ENCODE data around the gene SIAH3.
"Not testable (repeated sequence)": the region's sequence is repeated elsewhere in the genome, so short reads cannot be mapped to it uniquely, and the experiment has no call there.

Gene SIAH3

GRCh38 chr13:45779901-45780300 is 71.7 kb downstream of the SIAH3 start:
- no peak for DNase-seq

GRCh38 chr13:45778882-45779281 is 72.7 kb downstream of the SIAH3 start:
- DNase-seq: no peak

GRCh38 chr13:45776748-45777147 is 74.8 kb downstream of the SIAH3 start:
- DNase-seq: no peak

- DNase-seq: no peak
Measured at GRCh38 chr13:45775401-45775963, 76.1 kb downstream of the SIAH3 start.

GRCh38 chr13:45773944-45774343 is 77.6 kb downstream of the SIAH3 start:
- no peak for DNase-seq

- DNase-seq: no peak
Measured at GRCh38 chr13:45773236-45773635, 78.3 kb downstream of the SIAH3 start.

GRCh38 chr13:45770886-45771285 is 80.7 kb downstream of the SIAH3 start:
- DNase-seq: no peak

- no peak for DNase-seq
Measured at GRCh38 chr13:45768656-45769479, 82.7 kb downstream of the SIAH3 start.

GRCh38 chr13:45765464-45765863 is 86.1 kb downstream of the SIAH3 start:
- DNase-seq: no peak

GRCh38 chr13:45763419-45763818 is 88.1 kb downstream of the SIAH3 start:
- no peak for DNase-seq

- not testable (repeated sequence) for DNase-seq
Measured at GRCh38 chr13:45757589-45757988, 94.0 kb downstream of the SIAH3 start.

- DNase-seq: not testable (repeated sequence)
Measured at GRCh38 chr13:45756498-45756897, 95.1 kb downstream of the SIAH3 start.

- DNase-seq: no peak
Measured at GRCh38 chr13:45752510-45752909, 99.0 kb downstream of the SIAH3 start.

GRCh38 chr13:45751885-45752284 is 99.7 kb downstream of the SIAH3 start:
- no peak for DNase-seq

GRCh38 chr13:45750566-45750965 is 101.0 kb downstream of the SIAH3 start:
- no peak for DNase-seq

- no peak for DNase-seq
Measured at GRCh38 chr13:45748941-45749759, 102.4 kb downstream of the SIAH3 start.

GRCh38 chr13:45747071-45747470 is 104.5 kb downstream of the SIAH3 start:
- DNase-seq: no peak

- DNase-seq: no peak
Measured at GRCh38 chr13:45744979-45745378, 106.6 kb downstream of the SIAH3 start.

GRCh38 chr13:45742985-45743384 is 108.6 kb downstream of the SIAH3 start:
- DNase-seq: no peak

GRCh38 chr13:45737571-45738017 is 114.0 kb downstream of the SIAH3 start:
- no peak for DNase-seq

- no peak for DNase-seq
Measured at GRCh38 chr13:45733361-45733760, 118.2 kb downstream of the SIAH3 start.

GRCh38 chr13:45732916-45733315 is 118.6 kb downstream of the SIAH3 start:
- DNase-seq: no peak

GRCh38 chr13:45731455-45731854 is 120.1 kb downstream of the SIAH3 start:
- DNase-seq: no peak

- no peak for DNase-seq
Measured at GRCh38 chr13:45728759-45729158, 122.8 kb downstream of the SIAH3 start.
